GM12873 (cell line): ENCODE results near the gene ENGASE.

ENCODE experiments used
- CTCF ChIP-seq: IDR thresholded peaks from 2 replicates; pipeline ENCODE4 v1.5.1; 2012; ENCODE audit warnings: low read depth, mild to moderate bottlenecking, moderate library complexity, low read length, control low read depth; ENCODE audit not compliant: insufficient read depth; ENCODE audit errors: missing control alignments

Gene ENGASE

GRCh38 chr17:79050551-79050950 lies 24.1 kb upstream of the ENGASE start:
- TF ChIP-seq CTCF: no peak

- no peak for TF ChIP-seq CTCF
Observed at GRCh38 chr17:79051306-79051705, 23.3 kb upstream of the ENGASE start.

- no peak for TF ChIP-seq CTCF
Observed at GRCh38 chr17:79052131-79052530, 22.5 kb upstream of the ENGASE start.

- TF ChIP-seq CTCF: no peak
Observed at GRCh38 chr17:79053251-79053925, 21.2 kb upstream of the ENGASE start.

GRCh38 chr17:79054200-79054960 lies 20.2 kb upstream of the ENGASE start:
- no peak for TF ChIP-seq CTCF

GRCh38 chr17:79055197-79055596 lies 19.4 kb upstream of the ENGASE start:
- no peak for TF ChIP-seq CTCF

- no peak for TF ChIP-seq CTCF
Observed at GRCh38 chr17:79057737-79058385, 16.8 kb upstream of the ENGASE start.
